CD4-positive, alpha-beta T cell treated with Interleukin-10 for 1 hour (primary cell): ENCODE data around the gene CD70.
"Not testable (repeated sequence)": the region's sequence is repeated elsewhere in the genome, so short reads cannot be mapped to it uniquely, and the experiment has no call there.

Experiments
- DNase-seq: peaks from one replicate; pipeline ENCODE4 v3.0.0-alpha.2; 2020

The CD70 gene

GRCh38 chr19:6590827-6591319 lies at the start of gene CD70:
Gene CD70, minus strand, starts transcription at chr19:6591150. Its CDS starts 148 bp downstream, at chr19:6591002.
- DNase-seq = peak; percentile 77

- DNase-seq = not testable (repeated sequence)
Measured at GRCh38 chr19:6640333-6640732, 49.4 kb upstream of the CD70 start.

GRCh38 chr19:6639439-6639838 lies 48.5 kb upstream of the CD70 start:
- DNase-seq = no peak

GRCh38 chr19:6633456-6633813 lies 42.5 kb upstream of the CD70 start:
- not testable (repeated sequence) for DNase-seq

GRCh38 chr19:6632747-6633455 lies 42.0 kb upstream of the CD70 start:
- DNase-seq = peak; percentile 55

GRCh38 chr19:6632002-6632621 lies 41.2 kb upstream of the CD70 start:
- DNase-seq = peak; percentile 90

GRCh38 chr19:6626764-6627163 lies 35.8 kb upstream of the CD70 start:
- no peak for DNase-seq

GRCh38 chr19:6617374-6617773 lies 26.4 kb upstream of the CD70 start:
- no peak for DNase-seq

- DNase-seq = no peak
Measured at GRCh38 chr19:6616011-6616410, 25.1 kb upstream of the CD70 start.

- no peak for DNase-seq
Measured at GRCh38 chr19:6613711-6614110, 22.8 kb upstream of the CD70 start.

GRCh38 chr19:6610934-6611852 lies 20.2 kb upstream of the CD70 start:
- DNase-seq = no peak

- no peak for DNase-seq
Measured at GRCh38 chr19:6608940-6609339, 18.0 kb upstream of the CD70 start.

GRCh38 chr19:6608146-6608545 lies 17.2 kb upstream of the CD70 start:
- DNase-seq = not testable (repeated sequence)

GRCh38 chr19:6606276-6607070 lies 15.5 kb upstream of the CD70 start:
- not testable (repeated sequence) for DNase-seq

GRCh38 chr19:6604906-6605305 lies 14.0 kb upstream of the CD70 start:
- no peak for DNase-seq

GRCh38 chr19:6602729-6603114 lies 11.8 kb upstream of the CD70 start:
- no peak for DNase-seq

- not testable (repeated sequence) for DNase-seq
Measured at GRCh38 chr19:6601537-6602052, 10.6 kb upstream of the CD70 start.

- not testable (repeated sequence) for DNase-seq
Measured at GRCh38 chr19:6600951-6601536, 10.1 kb upstream of the CD70 start.

- no peak for DNase-seq
Measured at GRCh38 chr19:6599866-6600454, 9.0 kb upstream of the CD70 start.

GRCh38 chr19:6598254-6598892 lies 7.4 kb upstream of the CD70 start:
- DNase-seq = not testable (repeated sequence)
